SK-N-MC (cell line): Measurements from ENCODE around the gene MED31.

Experiments used
- EZH2 ChIP-seq: fragments of 200-600 bp; sonication (generic); IDR thresholded peaks from one replicate; pipeline ENCODE4 v1.6.1; 2017; ENCODE audit warnings: antibody characterized with exemption
- POLR2AphosphoS5 ChIP-seq: IDR thresholded peaks from 2 replicates; pipeline ENCODE4 v1.6.1; 2012; ENCODE audit warnings: mild to moderate bottlenecking, low read depth, low read length, borderline replicate concordance

DNA sequence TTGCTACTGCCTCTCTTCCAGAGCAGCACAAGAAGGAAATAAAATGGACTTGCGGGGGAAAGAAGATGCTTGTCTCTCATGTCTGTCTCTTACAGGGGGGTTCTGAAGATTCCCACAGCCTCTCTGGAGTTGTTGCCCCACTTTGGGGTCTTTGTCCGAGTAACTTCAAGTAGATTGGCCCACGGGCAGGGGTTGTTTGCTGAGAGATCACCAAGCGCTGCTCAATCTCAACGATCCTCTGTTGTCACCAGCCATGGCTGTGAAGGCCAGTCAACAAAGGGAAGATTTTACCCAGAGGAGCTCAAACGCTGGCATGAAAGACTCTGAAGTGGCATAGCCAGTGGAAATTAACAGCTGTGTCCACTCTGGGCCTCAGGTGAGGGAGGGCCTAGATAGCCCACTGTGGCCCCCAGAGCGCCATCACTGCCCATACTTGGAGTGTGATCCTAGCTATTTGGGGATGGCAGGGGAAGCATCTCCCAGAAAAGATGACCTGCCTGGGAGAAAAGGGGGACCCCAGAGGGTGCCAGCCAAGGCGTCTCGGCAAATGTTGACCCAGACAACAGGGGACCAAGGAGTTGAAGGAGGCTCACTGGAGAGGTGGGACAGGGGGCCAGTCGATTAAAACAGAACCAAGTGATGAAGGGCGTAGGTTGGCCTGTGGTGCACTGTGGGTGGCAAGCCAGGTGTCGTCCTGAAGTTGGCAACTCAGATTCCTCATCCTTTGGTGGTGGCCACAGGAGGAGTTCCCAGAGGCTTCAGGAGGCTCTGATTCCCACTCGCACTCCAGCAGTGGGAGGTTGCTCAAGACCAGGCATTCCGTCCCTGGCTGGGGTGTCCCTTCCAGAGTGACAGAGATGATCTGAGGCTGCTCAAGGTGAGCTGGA is 33.7 kb upstream of the MED31 start:
- TF ChIP-seq EZH2 (no peak), POLR2AphosphoS5 (no peak)
